IPS-20b (cell line): ENCODE data around the gene KCTD1.

Source experiments
- H3K27ac ChIP-seq: one replicate; pipeline ENCODE4 v1.5.1; 2013; ENCODE audit warnings: low read length
- H3K27me3 ChIP-seq: 2 replicates; pipeline ENCODE4 v1.6.1; 2013; ENCODE audit warnings: mild to moderate bottlenecking, low read length, inconsistent platforms; ENCODE audit not compliant: insufficient read depth
- H3K36me3 ChIP-seq: 2 replicates; pipeline ENCODE4 v1.6.1; 2013; ENCODE audit warnings: low read depth, mild to moderate bottlenecking, inconsistent platforms, low read length, moderate library complexity; ENCODE audit not compliant: insufficient read depth
- H3K4me1 ChIP-seq: 2 replicates; pipeline ENCODE4 v1.6.1; 2013; ENCODE audit warnings: mild to moderate bottlenecking, control low read depth, inconsistent platforms, low read length, moderate library complexity; ENCODE audit not compliant: insufficient read depth
- H3K4me3 ChIP-seq: 2 replicates; pipeline ENCODE4 v1.5.1; 2013; ENCODE audit warnings: mild to moderate bottlenecking, low read length, inconsistent platforms
- H3K9ac ChIP-seq: 2 replicates; pipeline ENCODE4 v1.6.1; 2013; ENCODE audit warnings: low read depth, mild to moderate bottlenecking, inconsistent platforms, low read length, moderate library complexity
- H3K9me3 ChIP-seq: 2 replicates; pipeline ENCODE4 v1.6.1; 2013; ENCODE audit warnings: mild to moderate bottlenecking, low read depth, low read length, inconsistent platforms; ENCODE audit not compliant: insufficient read depth

Gene KCTD1

DNA sequence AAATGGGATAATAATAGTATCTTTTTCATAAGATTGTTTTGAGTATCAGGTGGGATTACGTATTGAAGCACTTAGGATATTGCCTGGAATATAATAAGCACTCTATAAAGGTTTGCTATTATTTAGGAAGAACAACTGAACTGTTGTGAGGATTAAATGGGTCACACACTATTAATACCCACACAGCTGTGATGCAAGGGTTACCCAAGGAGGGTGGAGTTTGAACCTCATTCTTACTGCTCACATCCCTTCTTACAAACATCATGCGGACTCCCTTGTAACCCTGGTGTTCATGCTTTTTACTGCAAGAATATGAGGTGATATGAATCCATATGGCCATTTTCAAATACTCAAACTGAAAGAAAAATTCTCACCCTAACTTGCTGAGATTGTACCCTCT is 113.5 kb downstream of the KCTD1 start:
- H3K4me1 ChIP-seq = peaks cover 4% of the 10 kb centered on the region; the same call in 1 of the 2 replicates
- H3K27ac ChIP-seq = no peak overlapping the region
- H3K27me3 ChIP-seq = no peaks in the 10 kb centered on the region
- no peaks in the 10 kb centered on the region for H3K9me3 ChIP-seq
- H3K36me3 ChIP-seq = no peaks in the 10 kb centered on the region
- H3K9ac ChIP-seq = no peak overlapping the region
- no peak overlapping the region for H3K4me3 ChIP-seq

DNA sequence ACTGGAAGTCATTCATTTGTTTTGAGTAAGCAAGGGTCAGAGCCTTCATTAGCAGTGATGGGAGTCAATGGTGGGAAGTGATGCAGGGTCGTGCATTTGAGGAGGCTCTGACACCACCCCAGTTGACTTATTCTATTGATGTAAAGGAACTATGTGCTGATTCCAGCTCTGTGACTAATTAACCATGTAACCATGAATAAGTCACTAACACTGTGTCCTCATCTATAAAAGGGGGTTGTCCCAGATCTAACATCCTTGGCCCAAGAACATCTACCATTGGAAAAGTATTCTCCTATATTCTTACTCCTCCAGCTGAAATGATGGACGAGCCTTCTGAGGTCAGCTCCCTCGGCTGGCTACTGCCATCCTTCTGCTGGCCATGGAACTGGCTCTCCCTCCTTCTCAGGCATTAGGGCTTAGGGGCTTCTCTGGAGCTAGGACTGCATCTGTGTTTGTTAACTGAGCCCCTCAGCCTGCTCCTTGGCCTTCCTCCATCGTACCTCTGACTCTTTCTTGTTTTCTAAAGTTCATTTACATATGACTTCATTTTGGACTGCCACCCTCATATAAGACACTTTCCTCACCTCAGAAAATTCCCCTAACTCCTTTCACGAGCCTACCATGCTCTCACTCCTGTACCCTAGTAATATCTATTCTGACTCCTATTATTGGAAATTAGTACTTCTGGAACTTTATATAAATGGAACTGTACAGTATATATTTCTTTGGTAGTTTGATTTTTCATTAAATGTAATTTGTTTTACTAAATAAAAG is 115.5 kb downstream of the KCTD1 start:
- Histone ChIP-seq H3K9ac (no peak overlapping the region), H3K27me3 (no peaks in the 10 kb centered on the region), H3K4me1 (peaks cover 4% of the 10 kb centered on the region; the same call in 1 of the 2 replicates), H3K27ac (no peak overlapping the region), H3K4me3 (no peak overlapping the region), H3K36me3 (no peaks in the 10 kb centered on the region), H3K9me3 (no peaks in the 10 kb centered on the region)

DNA sequence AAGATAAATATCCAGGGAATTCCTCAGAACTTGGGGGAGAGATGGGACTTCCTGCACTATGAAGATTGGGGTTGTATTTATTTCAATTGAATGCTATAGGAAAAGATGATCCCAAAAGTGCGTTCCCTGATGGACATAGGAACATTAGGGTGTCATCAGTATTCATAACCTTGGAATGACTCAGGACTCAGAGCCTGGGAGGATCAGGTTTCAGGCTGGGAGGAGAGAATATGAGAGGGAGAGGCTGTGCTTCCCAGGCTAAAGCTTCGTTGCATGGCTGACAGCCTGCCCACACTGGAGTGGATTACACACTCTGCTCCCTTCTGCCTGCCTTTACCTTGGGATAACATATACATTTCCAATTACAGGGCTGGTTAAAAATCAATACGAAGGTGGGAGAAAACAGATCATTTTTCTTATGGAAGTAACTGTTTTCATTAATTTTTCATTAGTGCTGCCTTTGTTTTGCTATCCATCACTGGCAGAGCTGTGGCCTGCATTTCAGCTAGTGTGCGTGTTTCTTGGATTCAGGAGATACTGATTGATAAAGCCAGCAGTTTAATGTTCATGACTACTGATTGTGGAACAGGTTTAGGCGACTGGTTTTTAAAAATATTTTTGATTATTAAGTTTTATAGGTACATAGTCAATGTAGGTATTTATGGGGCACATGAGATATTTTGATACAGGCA is 118.7 kb downstream of the KCTD1 start:
- Histone ChIP-seq H3K9ac (no peak overlapping the region), H3K4me1 (no peaks in the 10 kb centered on the region), H3K27me3 (no peaks in the 10 kb centered on the region), H3K4me3 (no peak overlapping the region), H3K27ac (no peak overlapping the region), H3K36me3 (no peaks in the 10 kb centered on the region), H3K9me3 (no peaks in the 10 kb centered on the region)

DNA sequence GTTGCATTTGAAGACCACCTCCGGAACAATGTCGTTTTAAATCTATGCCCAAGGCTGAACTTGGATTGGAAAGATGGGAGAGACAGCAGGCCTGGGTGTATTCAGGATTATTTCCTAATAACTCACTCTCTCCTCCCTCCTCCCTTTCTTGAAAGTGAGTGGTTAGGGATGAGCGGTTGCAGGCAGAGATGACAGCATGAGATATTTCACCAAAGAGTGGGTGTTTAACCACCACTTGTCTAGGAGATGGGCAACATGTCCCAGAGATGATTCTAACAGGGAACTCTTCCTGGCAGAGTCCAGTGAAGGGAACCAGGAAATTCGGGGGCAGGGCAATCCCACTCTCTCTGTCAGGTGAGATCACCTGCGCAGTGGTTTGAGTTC is 123.2 kb downstream of the KCTD1 start:
- no peaks in the 10 kb centered on the region for H3K27me3 ChIP-seq
- H3K9me3 ChIP-seq = no peaks in the 10 kb centered on the region
- H3K27ac ChIP-seq = no peak overlapping the region
- H3K36me3 ChIP-seq = no peaks in the 10 kb centered on the region
- H3K9ac ChIP-seq = no peak overlapping the region
- no peaks in the 10 kb centered on the region for H3K4me1 ChIP-seq
- no peak overlapping the region for H3K4me3 ChIP-seq

DNA sequence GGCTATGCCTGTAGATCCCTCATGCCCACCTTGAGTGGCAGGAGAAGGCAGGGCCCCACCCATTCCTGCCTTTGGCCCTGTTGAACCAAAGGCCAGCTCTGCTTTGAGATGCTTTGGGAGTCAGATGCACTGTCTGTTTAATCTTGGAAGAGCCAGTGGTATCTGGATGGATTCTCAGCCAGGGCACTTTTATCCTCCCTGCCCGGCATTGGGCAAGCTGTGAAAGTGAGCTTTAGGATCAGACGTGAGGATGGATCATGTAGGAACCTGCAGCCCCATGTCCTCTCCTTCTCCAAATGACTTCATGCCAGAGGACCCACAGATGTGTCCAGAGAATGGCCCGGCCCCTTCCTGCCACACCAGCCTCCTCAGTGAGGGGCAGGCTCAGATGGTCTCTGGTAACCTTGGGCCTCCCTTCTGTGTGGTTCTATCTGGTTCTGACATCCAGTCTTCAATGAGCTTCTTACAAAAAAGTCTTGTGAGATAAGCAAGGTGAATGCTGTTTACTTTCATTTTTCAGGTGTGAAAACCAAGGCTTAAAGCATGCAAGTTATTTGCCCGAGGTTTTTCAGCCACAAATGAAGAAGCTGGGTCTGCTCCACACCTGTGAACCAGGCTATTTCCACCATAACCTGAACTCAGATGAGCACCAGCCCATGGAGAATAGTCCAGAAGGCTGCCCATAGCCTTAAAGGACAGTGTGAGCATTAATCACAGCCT is 123.8 kb downstream of the KCTD1 start:
- H3K4me3 ChIP-seq = no peak overlapping the region
- no peak overlapping the region for H3K9ac ChIP-seq
- H3K36me3 ChIP-seq = no peaks in the 10 kb centered on the region
- H3K4me1 ChIP-seq = no peaks in the 10 kb centered on the region
- no peak overlapping the region for H3K27ac ChIP-seq
- no peaks in the 10 kb centered on the region for H3K27me3 ChIP-seq
- H3K9me3 ChIP-seq = no peaks in the 10 kb centered on the region

DNA sequence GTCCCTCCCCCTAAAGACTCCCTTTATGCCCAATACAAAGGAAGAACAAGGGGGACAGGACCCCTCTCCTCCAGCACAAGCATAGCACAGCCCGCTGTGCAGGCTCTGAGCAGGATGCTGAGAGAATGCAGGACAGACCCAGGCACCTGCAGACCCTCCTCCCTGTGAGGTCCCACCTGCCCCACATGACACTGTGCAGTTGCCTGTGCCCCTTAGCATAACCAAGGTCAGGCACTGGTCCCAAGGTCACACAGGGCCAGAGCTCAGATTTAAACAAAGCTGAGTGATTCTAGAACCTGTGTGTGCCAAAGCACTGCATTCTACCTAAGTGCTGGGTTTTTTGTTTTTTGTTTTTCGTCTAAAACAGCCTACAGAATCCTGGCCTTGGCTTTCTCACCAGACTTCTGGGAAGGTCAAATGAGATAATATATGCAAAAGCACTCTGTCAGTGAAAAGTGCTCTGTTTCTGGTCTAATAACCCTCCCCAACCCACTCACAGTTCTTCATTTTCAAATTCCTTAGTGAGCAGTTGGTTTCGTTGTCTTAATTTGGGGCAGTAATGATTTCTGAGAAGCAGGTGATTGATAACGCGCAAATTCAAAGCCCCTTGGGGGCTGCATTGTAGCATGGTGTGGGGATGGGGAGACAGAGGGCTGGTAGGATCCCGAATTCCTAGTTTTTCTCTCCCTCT is 125.7 kb downstream of the KCTD1 start:
- H3K4me3 ChIP-seq = no peak overlapping the region
- no peak overlapping the region for H3K9ac ChIP-seq
- H3K9me3 ChIP-seq = no peaks in the 10 kb centered on the region
- H3K27me3 ChIP-seq = no peaks in the 10 kb centered on the region
- no peak overlapping the region for H3K27ac ChIP-seq
- H3K4me1 ChIP-seq = no peaks in the 10 kb centered on the region
- H3K36me3 ChIP-seq = no peaks in the 10 kb centered on the region

GRCh38 chr18:26421931-26422330 is 126.4 kb downstream of the KCTD1 start:
- Histone ChIP-seq H3K27me3 (no peaks in the 10 kb centered on the region), H3K36me3 (no peaks in the 10 kb centered on the region), H3K27ac (no peak overlapping the region), H3K4me1 (no peaks in the 10 kb centered on the region), H3K9me3 (no peaks in the 10 kb centered on the region), H3K9ac (no peak overlapping the region), H3K4me3 (no peak overlapping the region)

DNA sequence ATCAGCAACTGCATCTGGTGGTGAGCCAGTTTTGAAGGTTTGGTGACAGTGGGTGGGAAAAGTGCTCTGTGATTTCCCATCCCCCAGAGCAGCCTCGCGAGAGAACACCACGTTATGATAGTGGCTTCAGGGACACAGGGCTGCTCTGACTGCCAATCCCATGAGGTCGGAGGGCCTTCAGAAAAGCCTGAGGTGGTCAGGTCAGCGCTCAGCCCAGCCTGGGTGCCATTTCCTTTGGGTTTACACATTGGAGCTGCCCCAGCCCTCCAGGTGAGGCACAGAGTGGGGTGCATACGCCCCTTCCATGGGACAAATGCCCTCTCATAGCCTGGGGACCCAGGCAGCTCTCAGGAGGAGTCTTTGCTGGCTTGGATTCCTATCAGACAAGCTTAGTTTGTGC is 126.8 kb downstream of the KCTD1 start:
- no peaks in the 10 kb centered on the region for H3K9me3 ChIP-seq
- H3K27ac ChIP-seq = no peak overlapping the region
- no peaks in the 10 kb centered on the region for H3K36me3 ChIP-seq
- H3K27me3 ChIP-seq = no peaks in the 10 kb centered on the region
- no peak overlapping the region for H3K9ac ChIP-seq
- no peak overlapping the region for H3K4me3 ChIP-seq
- no peaks in the 10 kb centered on the region for H3K4me1 ChIP-seq

GRCh38 chr18:26419746-26420145 is 128.6 kb downstream of the KCTD1 start:
- no peaks in the 10 kb centered on the region for H3K36me3 ChIP-seq
- no peak overlapping the region for H3K4me3 ChIP-seq
- H3K27ac ChIP-seq = no peak overlapping the region
- H3K4me1 ChIP-seq = peaks cover 13% of the 10 kb centered on the region; the same call in 1 of the 2 replicates
- no peaks in the 10 kb centered on the region for H3K27me3 ChIP-seq
- no peaks in the 10 kb centered on the region for H3K9me3 ChIP-seq
- H3K9ac ChIP-seq = no peak overlapping the region

DNA sequence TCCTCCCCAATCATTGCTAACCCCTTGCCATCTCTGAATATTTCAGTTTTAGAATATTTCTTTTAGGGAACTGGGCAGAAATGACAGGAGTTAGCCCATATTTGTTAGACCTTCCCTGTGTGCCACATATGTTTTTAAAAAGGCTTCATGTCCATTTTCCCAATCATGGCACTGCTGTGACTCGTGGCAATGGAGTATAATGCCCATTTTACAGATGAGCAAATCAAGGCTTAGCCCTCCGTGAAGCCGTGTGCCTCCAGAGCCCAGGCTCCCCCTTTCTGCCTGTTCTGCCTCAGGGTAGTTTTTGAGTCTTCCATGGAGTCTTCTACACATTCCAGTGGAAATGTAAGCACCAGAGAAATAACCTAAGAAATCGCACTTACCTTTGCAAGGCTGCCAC is 130.1 kb downstream of the KCTD1 start:
- peaks cover 21% of the 10 kb centered on the region; the same call in 1 of the 2 replicates for H3K4me1 ChIP-seq
- no peaks in the 10 kb centered on the region for H3K27me3 ChIP-seq
- H3K36me3 ChIP-seq = no peaks in the 10 kb centered on the region
- H3K27ac ChIP-seq = no peak overlapping the region
- H3K4me3 ChIP-seq = no peak overlapping the region
- no peaks in the 10 kb centered on the region for H3K9me3 ChIP-seq
- H3K9ac ChIP-seq = no peak overlapping the region

DNA sequence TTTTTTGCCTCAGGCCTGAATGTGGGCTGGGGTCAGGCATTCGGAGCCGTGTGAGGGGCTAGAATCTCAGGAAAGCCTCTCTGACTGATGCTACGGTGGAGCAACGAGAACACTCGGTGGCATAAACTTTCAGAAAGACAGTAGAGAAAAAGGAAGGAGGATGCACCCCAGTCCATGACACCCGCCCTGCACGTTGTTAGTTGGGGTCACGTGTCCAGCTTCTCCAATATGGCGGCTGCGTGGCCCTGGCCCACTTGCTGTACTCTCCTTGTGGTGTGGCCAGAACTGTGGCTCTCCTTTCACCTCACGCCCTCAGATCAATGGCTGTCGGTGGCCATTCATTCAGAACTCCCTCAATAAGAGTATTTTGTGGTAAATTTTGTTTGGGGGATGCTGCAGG is 131.2 kb downstream of the KCTD1 start:
- H3K9ac ChIP-seq = no peak overlapping the region
- no peak overlapping the region for H3K27ac ChIP-seq
- H3K9me3 ChIP-seq = no peaks in the 10 kb centered on the region
- no peak overlapping the region for H3K4me3 ChIP-seq
- no peaks in the 10 kb centered on the region for H3K27me3 ChIP-seq
- H3K36me3 ChIP-seq = no peaks in the 10 kb centered on the region
- peaks cover 21% of the 10 kb centered on the region; the same call in 1 of the 2 replicates for H3K4me1 ChIP-seq
